NCI-H2227 treated with DMSO at 0.1 percent for 48 hours (cell line): ENCODE data around the gene MYBBP1A.
A peak's percentile ranks its signal among the peaks of the same experiment; 100 is the strongest.

Source experiments
- DNase-seq: peaks from one replicate; lab custom pipeline; 2025; lab: John Stamatoyannopoulos, UW

MYBBP1A gene

GRCh38 chr17:4566785-4567184 is 11.6 kb upstream of the MYBBP1A start:
- peak; percentile 45 for DNase-seq

GRCh38 chr17:4565209-4566141 is 10.3 kb upstream of the MYBBP1A start:
- peak; percentile 60 for DNase-seq

GRCh38 chr17:4562015-4562969 is 7.1 kb upstream of the MYBBP1A start:
- DNase-seq = no peak

GRCh38 chr17:4560837-4561256 is 5.7 kb upstream of the MYBBP1A start:
- no peak for DNase-seq

GRCh38 chr17:4560421-4560820 is 5.2 kb upstream of the MYBBP1A start, which contains the start of gene GGT6:
TSS of gene GGT6 (minus strand) at chr17:4560577. CDS start at chr17:4560521, 56 bp downstream.
- no peak for DNase-seq

GRCh38 chr17:4559966-4560365 is 4.8 kb upstream of the MYBBP1A start:
- no peak for DNase-seq

- no peak for DNase-seq
Measured at GRCh38 chr17:4559139-4559791, 4.1 kb upstream of the MYBBP1A start.

GRCh38 chr17:4558347-4558971 is 3.3 kb upstream of the MYBBP1A start:
- no peak for DNase-seq

GRCh38 chr17:4557626-4558346 is 2.6 kb upstream of the MYBBP1A start:
- DNase-seq = no peak

GRCh38 chr17:4556996-4557395 is 1.8 kb upstream of the MYBBP1A start:
- DNase-seq = no peak

GRCh38 chr17:4555873-4556759 is 932 bp upstream of the MYBBP1A start:
- DNase-seq = no peak

GRCh38 chr17:4554441-4554996 is 665 bp downstream of the MYBBP1A start:
- no peak for DNase-seq

- DNase-seq = no peak
Measured at GRCh38 chr17:4553669-4554068, 1.5 kb downstream of the MYBBP1A start.

GRCh38 chr17:4551796-4552525 is 3.2 kb downstream of the MYBBP1A start:
- DNase-seq = no peak

GRCh38 chr17:4551141-4551540 is 4.0 kb downstream of the MYBBP1A start:
- no peak for DNase-seq

- no peak for DNase-seq
Measured at GRCh38 chr17:4550534-4551039, 4.6 kb downstream of the MYBBP1A start.

GRCh38 chr17:4549781-4550533 is 5.2 kb downstream of the MYBBP1A start:
- no peak for DNase-seq
